Cardiac fibroblast (primary cell): Measurements from ENCODE around the gene SCN2A.
A peak's percentile ranks its signal among the peaks of the same experiment; 100 is the strongest.

Source experiments
- DNase-seq, 2 donors: peaks; one replicate each; pipeline versions ENCODE4 v3.0.0 to v3.0.0-alpha.2; 2010; ENCODE audit warnings: low read depth in 2 of 2
- H3K4me3 ChIP-seq, 2 donors: replicated peaks in 1 of 2; 1 replicate in 1 of 2; 2 replicates in 1 of 2; pipeline ENCODE4 v1.5.1; 2011; ENCODE audit warnings: low read depth in 2 of 2, low read length in 2 of 2, mild to moderate bottlenecking in 2 of 2, moderate library complexity in 1 of 2
- TF ChIP-seq, protein P1 (sequence below): IDR thresholded peaks from one replicate; pipeline ENCODE4 v1.5.1; 2011; ENCODE audit warnings: low read depth, mild to moderate bottlenecking, low read length, inconsistent platforms

The SCN2A gene

DNA sequence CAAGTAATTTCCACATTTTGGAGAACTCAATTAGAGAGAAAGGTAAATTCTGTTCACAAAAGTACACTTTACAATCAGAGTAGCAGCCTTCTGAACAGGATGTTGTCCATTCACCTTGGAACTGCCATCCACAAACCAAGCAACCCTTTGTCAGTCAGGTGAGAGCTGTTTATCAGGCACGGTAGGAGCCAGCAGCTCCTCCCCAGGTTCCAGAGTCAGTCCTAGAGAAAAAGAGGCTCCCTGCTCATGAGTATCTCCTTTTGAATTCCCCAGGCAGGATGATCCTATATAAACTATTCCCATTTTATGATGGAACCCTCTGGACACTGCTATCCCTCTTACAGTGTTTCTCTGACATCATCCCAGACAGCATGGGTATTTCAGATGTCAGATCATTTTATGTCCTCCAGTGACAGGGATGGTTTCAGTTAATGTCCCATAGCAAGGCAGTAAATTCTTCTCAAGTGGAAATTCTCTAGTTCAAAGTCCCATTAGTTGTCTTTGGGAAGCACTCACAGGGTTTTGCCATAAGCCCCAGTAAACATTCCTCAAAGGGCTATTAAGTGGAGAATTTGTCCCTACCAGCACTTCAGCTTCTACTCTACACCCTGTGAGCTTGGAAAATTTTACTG is 195.8 kb downstream of the SCN2A start:
- TF ChIP-seq, protein P1, sequence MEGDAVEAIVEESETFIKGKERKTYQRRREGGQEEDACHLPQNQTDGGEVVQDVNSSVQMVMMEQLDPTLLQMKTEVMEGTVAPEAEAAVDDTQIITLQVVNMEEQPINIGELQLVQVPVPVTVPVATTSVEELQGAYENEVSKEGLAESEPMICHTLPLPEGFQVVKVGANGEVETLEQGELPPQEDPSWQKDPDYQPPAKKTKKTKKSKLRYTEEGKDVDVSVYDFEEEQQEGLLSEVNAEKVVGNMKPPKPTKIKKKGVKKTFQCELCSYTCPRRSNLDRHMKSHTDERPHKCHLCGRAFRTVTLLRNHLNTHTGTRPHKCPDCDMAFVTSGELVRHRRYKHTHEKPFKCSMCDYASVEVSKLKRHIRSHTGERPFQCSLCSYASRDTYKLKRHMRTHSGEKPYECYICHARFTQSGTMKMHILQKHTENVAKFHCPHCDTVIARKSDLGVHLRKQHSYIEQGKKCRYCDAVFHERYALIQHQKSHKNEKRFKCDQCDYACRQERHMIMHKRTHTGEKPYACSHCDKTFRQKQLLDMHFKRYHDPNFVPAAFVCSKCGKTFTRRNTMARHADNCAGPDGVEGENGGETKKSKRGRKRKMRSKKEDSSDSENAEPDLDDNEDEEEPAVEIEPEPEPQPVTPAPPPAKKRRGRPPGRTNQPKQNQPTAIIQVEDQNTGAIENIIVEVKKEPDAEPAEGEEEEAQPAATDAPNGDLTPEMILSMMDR: no peak
- no peak overlapping the region for H3K4me3 ChIP-seq
- DNase-seq: no peak

DNA sequence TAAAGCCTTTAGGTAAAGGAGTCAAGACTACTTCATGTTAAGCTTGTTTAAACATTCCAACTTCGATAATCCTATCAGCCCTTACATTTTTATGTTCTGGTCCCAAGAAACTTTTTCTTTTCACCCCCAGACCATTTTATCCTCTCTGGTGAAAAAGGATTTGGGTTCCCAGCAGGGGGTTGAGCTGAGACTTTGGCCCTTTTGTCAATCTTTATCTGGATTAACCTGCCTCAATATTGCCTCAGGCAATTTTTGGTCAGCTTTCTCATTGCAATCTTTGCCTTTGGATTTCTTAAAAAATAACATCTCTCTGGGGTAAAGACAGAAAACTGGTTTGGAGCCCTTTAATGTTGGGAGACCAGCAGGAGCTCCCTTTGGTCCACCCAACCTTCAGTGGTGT is 196.4 kb downstream of the SCN2A start:
- TF ChIP-seq, protein P1: no peak
- DNase-seq: no peak
- no peak overlapping the region for H3K4me3 ChIP-seq

DNA sequence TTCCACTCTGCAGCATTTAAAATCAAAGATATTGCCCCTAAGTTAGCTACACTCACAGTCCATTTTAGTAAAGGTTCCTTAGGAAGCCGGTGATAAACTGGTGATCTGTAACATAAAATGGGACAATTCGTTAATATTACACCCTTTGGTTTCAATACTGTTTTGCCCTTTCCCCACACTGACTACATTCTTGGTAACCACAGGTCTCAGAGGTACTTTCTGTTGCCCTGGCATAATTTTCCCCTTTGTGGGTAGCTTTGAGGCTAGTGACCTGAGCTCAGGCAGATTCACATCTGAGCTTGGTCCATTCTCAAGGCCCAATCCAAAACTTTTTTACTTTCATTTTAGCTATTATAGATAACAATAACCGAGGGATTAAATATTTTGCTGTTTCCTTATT is 197.3 kb downstream of the SCN2A start:
- no peak overlapping the region for H3K4me3 ChIP-seq
- TF ChIP-seq, protein P1: no peak
- no peak for DNase-seq

DNA sequence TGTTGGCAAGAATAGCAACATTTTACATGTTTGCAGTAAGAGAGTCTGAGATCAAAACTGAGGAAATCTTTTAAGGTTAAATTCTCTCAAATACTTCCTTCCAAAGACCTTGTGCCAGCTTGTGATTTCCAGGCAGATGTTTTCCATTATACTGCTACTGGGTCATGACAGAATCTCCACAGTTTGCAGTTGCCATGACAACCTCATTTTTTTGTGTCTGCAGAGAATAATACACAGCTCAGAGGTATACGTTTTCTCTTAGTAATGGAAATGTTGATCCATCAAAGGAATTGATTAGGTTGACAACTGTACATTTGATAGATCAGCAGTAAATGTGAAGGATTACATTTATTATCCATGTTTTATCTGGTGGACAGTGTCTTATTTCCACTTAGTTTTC is 201.2 kb downstream of the SCN2A start:
- TF ChIP-seq, protein P1: no peak
- DNase-seq: peak; percentile 72 to 90
- H3K4me3 ChIP-seq: no peak overlapping the region
